Calu3 (cell line): Measurements from ENCODE around the gene BCAR1. TPM values are rescaled to one million over a fixed set of nuclear protein-coding genes. Genes with fewer than 3 reads are reported as not detected.

Experiments used
- BruUV-seq: library from RNA; stranded (reverse); fragments of 400-500 nt; replicated peaks from 2 replicates; lab custom pipeline; 2021; lab: Mats Ljungman, UMichigan
- CTCF ChIA-PET: fragments of 300-600 bp; sonication (Branson Sonifier 250); formaldehyde crosslinking; loops from one replicate; lab custom pipeline; 2022; ENCODE audit warnings: antibody characterized with exemption; lab: Charles Lee
- DNase-seq: peaks from one replicate; pipeline ENCODE4 v3.0.0; 2022
- H3K27ac Mint-ChIP-seq: one replicate; pipeline ENCODE4 v1.8.0; 2022; ENCODE audit warnings: mixed read lengths; ENCODE audit not compliant: unreplicated experiment
- H3K27me3 Mint-ChIP-seq: one replicate; pipeline ENCODE4 v1.8.0; 2022; ENCODE audit warnings: mixed read lengths; ENCODE audit not compliant: unreplicated experiment
- H3K36me3 Mint-ChIP-seq: one replicate; pipeline ENCODE4 v1.8.0; 2022; ENCODE audit warnings: mild to moderate bottlenecking, moderate library complexity, mixed read lengths; ENCODE audit not compliant: insufficient read depth, unreplicated experiment
- H3K4me1 Mint-ChIP-seq: one replicate; pipeline ENCODE4 v1.8.0; 2022; ENCODE audit warnings: mild to moderate bottlenecking, low read depth, mixed read lengths; ENCODE audit not compliant: unreplicated experiment
- H3K4me3 Mint-ChIP-seq: one replicate; pipeline ENCODE4 v1.8.0; 2022; ENCODE audit warnings: mild to moderate bottlenecking, low read depth, moderate library complexity, mixed read lengths; ENCODE audit not compliant: unreplicated experiment
- H3K9me3 Mint-ChIP-seq: one replicate; pipeline ENCODE4 v1.8.0; 2022; ENCODE audit warnings: low read depth, mixed read lengths; ENCODE audit not compliant: unreplicated experiment
- CTCF ChIP-seq: fragments of 200-600 bp; IDR thresholded peaks from one replicate; pipeline ENCODE4 v1.8.0; 2022; ENCODE audit warnings: antibody characterized with exemption; ENCODE audit not compliant: unreplicated experiment
- intact Hi-C: fragments of 100-400 bp; cut with micrococcal nuclease; formaldehyde crosslinking; loops from one replicate; pipeline ENCODE4 v1.10.0; 2022; ENCODE audit not compliant: unreplicated experiment
- total RNA-seq: library from RNA; stranded (reverse); gene quantifications from 2 replicates; pipeline ENCODE4 v1.2.3, GENCODE V29; 2022

Gene BCAR1
- total RNA-seq, 1 experiment from 2014 or later = 153 TPM

GRCh38 chr16:75265911-75266701 is 14.7 kb upstream of the BCAR1 start:
- intact Hi-C loops = loop anchor here (2.0 kb wide), 1 partner anchor 21 kb away; no protein-coding TSS in a partner anchor
- Mint-ChIP-seq H3K27me3 (no peaks in the 10 kb centered on the region), H3K9me3 (no peaks in the 10 kb centered on the region), H3K27ac (peak overlapping the region; percentile 90), H3K4me1 (peaks cover 53% of the 10 kb centered on the region), H3K36me3 (peaks cover 54% of the 10 kb centered on the region), H3K4me3 (peak overlapping the region; percentile 89)
- peak; percentile 89 for DNase-seq
- CTCF ChIA-PET = interaction anchor here (0.7 to 1.2 kb wide), 2 partner anchors 13 to 39 kb away, joined by 3 read pairs; no protein-coding TSS in a partner anchor
- no peak for TF ChIP-seq CTCF
- BruUV-seq = TSS peak; percentile 68

- H3K27ac Mint-ChIP-seq = peak overlapping the region; percentile 90
- DNase-seq = peak; percentile 75
- CTCF ChIA-PET = interaction anchor here (0.6 to 0.9 kb wide), 4 partner anchors 8 to 867 kb away, joined by 3 to 4 read pairs (median 4); no protein-coding TSS in a partner anchor
Measured at GRCh38 chr16:75264999-75265910, 13.8 kb upstream of the BCAR1 start.

GRCh38 chr16:75264457-75264998 is 13.1 kb upstream of the BCAR1 start:
- peak overlapping the region; percentile 89 for H3K4me3 Mint-ChIP-seq
- BruUV-seq = TSS peak; percentile 24
- intact Hi-C loops = loop anchor here (2.0 kb wide), 1 partner anchor 20 kb away; no protein-coding TSS in a partner anchor
- peaks cover 59% of the 10 kb centered on the region for H3K4me1 Mint-ChIP-seq
- no peak for TF ChIP-seq CTCF
- no peaks in the 10 kb centered on the region for H3K27me3 Mint-ChIP-seq
- DNase-seq = no peak
- no peaks in the 10 kb centered on the region for H3K9me3 Mint-ChIP-seq
- H3K36me3 Mint-ChIP-seq = peaks cover 54% of the 10 kb centered on the region
- H3K27ac Mint-ChIP-seq = peak overlapping the region; percentile 86
- CTCF ChIA-PET = interaction anchor here (0.8 to 0.9 kb wide), 2 partner anchors 17 to 19 kb away, joined by 3 to 4 read pairs; no protein-coding TSS in a partner anchor

More at GRCh38 chr16:75264999-75265910, 13.8 kb upstream of the BCAR1 start:
- Mint-ChIP-seq H3K36me3 (peaks cover 54% of the 10 kb centered on the region), H3K4me1 (peaks cover 59% of the 10 kb centered on the region), H3K27me3 (no peaks in the 10 kb centered on the region), H3K4me3 (peak overlapping the region; percentile 89), H3K9me3 (no peaks in the 10 kb centered on the region)
- intact Hi-C loops = loop anchor here (2.0 kb wide), 1 partner anchor 20 kb away; no protein-coding TSS in a partner anchor
- TF ChIP-seq CTCF = no peak
- BruUV-seq = no TSS peak

- H3K9me3 Mint-ChIP-seq = no peaks in the 10 kb centered on the region
- peaks cover 54% of the 10 kb centered on the region for H3K36me3 Mint-ChIP-seq
- peak overlapping the region; percentile 86 for H3K27ac Mint-ChIP-seq
- intact Hi-C loops = loop anchor here (2.0 kb wide), 1 partner anchor 19 kb away; no protein-coding TSS in a partner anchor
- CTCF ChIA-PET = interaction anchor here (0.8 to 0.9 kb wide), 2 partner anchors 16 to 18 kb away, joined by 3 to 4 read pairs; no protein-coding TSS in a partner anchor
- no TSS peak for BruUV-seq
- H3K27me3 Mint-ChIP-seq = no peaks in the 10 kb centered on the region
- H3K4me3 Mint-ChIP-seq = peak overlapping the region; percentile 89
- DNase-seq = no peak
- TF ChIP-seq CTCF = no peak
- peaks cover 59% of the 10 kb centered on the region for H3K4me1 Mint-ChIP-seq
Measured at GRCh38 chr16:75263963-75264445, 12.6 kb upstream of the BCAR1 start.
